HL-60/S4 treated with retinoic acid at 250 ng/mL for 4 days and 3 days (cell line): ENCODE measurements around the gene SDHA.
"Not testable (repeated sequence)": the region's sequence is repeated elsewhere in the genome, so short reads cannot be mapped to it uniquely, and the experiment has no call there.

Source experiments
- in situ Hi-C: fragments of 300-500 bp; cut with MboI; formaldehyde crosslinking; loops from 2 replicates; pipeline ENCODE4 v1.7.0; 2022; ENCODE audit warnings: low sequenced_read_pairs

Gene SDHA

DNA sequence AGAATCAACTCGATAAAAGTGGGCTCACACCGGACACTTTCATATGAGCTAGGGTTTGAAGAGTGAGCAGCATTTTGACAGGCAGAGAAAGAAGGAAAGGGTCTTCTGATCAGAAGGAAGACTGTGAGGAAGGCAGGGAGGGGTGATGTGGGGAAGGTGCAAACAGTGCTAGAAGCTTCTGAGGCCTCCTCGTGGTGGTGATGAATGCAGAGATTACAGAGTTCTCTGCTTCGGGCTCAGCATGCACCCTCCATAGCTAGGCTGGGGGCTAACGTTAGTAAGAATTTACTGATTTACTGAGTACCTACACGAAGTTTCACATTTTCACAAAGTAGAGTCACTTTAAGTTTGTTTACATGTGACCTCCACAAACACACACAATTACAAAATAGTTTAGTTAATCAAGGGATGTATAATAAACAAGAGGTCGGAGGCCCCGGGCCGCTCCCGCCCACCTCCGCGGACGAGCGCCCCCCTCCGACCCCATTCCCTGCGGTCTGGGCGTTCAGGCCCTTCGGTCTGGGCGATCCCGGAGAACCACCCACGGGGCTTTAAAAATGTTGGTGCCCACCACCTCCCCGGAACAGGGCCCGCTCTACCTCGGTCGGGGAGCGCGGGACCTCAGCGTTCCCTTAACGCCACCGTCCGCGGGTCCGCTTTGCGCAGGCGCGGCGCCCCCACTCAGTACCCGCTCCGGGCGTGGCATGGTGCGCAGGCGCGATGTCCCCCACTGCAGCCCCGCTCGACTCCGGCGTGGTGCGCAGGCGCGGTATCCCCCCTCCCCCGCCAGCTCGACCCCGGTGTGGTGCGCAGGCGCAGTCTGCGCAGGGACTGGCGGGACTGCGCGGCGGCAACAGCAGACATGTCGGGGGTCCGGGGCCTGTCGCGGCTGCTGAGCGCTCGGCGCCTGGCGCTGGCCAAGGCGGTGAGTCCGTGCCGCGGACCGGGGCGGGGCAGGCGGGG lies at the start of gene SDHA, which contains the start of gene CCDC127:
Gene SDHA (plus strand): TSS at position 827 of the 963 bp plus-strand sequence. CDS start 36 bp downstream, at position 863.
Gene CCDC127 (minus strand): TSS at position 660 of the 963 bp plus-strand sequence. CDS start 1,304 bp downstream, outside the sequence.
- in situ Hi-C loops = not testable (repeated sequence)

DNA sequence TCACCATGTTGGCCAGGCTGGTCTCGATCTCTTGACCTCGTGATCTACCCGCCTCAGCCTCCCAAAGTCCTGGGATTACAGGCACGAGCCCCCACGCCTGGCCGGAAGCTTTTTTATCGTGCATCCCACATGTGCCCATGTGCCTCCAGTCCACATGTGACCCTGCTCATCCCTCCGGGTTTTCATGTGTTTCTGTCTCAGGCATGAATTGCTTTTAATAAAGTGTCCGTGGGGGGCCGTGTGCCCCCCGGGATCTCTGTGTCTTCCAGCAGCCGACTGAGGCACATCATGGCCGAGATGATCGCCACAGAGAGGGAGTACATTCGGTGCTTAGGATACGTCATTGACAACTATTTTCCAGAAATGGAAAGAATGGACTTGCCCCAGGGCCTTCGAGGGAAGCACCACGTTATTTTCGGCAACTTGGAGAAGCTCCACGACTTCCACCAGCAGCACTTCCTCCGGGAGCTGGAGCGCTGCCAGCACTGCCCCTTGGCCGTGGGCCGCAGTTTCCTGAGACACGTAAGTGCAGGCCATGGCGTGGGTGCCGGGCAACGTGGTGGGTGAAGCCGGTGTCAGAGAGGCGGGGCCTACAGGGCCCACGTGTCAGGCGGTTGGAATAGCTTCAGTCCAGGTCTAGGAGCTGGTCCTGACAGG lies 48.9 kb upstream of the SDHA start:
- in situ Hi-C loops = no loop called here

- in situ Hi-C loops = no loop called here
Observed at GRCh38 chr5:169728-170094, 48.4 kb upstream of the SDHA start.

DNA sequence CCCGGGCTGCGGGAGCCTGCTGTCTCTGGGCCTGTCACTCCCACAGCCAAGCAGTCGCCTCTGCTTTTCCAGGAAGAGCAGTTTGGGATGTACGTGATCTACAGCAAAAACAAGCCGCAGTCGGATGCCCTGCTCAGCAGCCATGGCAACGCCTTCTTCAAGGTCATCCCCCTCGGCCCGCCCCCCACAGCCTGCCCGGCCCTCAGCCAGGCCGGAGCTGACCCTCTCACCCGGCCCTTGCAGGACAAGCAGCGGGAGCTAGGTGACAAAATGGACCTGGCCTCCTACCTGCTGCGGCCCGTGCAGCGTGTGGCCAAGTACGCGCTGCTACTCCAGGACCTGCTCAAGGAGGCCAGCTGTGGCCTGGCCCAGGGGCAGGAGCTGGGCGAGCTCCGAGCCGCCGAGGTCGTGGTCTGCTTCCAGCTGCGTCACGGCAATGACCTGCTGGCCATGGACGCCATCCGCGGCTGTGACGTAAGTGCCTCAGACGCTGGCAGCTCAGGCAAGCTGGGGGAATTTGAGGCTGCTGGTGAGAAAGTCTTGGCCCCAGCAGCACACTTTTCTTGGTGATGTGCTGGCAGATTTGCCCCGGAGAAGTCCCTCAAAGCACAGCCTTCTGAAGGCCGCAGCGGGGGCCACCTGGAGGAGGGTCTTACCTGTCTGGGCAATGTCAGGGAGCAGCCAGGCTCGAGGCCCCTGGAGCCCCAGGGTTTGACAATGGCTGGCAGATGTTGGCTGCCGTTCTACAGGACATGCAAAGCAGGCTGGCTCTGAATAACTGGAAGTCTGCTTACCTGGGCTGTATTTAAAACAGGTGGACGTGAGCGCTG lies 46.9 kb upstream of the SDHA start:
- in situ Hi-C loops = no loop called here

DNA sequence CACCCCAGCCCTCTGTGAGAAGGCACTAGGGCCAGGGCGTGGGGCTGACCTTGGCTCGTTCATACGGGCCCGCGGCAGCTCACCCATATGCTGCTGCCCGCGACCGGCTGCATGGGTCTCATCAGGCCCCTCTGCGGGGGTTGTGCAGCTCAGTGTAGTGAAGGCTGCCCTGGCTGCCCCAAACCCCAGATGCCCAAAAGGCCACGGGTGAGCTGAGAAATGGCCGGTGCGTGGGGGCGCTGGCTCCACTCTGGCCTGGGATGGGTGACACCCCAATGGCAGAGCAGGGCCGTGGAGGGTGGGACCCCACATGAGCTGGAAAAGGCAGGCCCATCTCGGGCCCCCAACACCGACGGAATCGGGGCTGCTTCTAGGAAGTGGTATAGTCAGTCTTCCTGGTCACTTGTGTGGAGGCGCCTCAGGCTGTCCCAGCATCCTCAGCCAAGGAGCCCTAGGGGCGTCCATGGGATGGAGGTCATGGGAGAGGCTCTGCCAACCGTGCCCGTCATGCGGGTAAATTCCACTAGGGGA lies 46.3 kb upstream of the SDHA start:
- in situ Hi-C loops = no loop called here

DNA sequence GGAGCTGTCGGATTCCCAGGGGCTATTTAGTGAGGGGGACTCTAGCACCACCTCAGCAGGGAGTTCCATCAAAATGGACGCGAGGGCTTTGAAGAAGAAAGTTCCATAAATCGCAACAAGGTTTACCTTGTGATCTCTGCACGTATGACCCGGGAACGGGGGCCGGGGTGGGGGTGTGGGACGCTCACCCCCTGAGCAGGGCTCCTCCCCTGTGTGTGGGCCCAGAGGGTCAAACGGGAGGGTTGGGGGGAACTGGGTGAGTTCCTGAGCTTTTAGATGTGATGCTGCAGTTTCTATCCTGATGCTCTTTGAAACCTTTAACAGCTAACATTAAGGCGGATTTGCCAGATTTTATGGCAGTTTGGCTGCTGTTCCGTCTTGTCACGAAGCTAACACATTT lies 45.7 kb upstream of the SDHA start:
- in situ Hi-C loops = no loop called here

GRCh38 chr5:172841-173251 lies 45.3 kb upstream of the SDHA start:
- in situ Hi-C loops = no loop called here

DNA sequence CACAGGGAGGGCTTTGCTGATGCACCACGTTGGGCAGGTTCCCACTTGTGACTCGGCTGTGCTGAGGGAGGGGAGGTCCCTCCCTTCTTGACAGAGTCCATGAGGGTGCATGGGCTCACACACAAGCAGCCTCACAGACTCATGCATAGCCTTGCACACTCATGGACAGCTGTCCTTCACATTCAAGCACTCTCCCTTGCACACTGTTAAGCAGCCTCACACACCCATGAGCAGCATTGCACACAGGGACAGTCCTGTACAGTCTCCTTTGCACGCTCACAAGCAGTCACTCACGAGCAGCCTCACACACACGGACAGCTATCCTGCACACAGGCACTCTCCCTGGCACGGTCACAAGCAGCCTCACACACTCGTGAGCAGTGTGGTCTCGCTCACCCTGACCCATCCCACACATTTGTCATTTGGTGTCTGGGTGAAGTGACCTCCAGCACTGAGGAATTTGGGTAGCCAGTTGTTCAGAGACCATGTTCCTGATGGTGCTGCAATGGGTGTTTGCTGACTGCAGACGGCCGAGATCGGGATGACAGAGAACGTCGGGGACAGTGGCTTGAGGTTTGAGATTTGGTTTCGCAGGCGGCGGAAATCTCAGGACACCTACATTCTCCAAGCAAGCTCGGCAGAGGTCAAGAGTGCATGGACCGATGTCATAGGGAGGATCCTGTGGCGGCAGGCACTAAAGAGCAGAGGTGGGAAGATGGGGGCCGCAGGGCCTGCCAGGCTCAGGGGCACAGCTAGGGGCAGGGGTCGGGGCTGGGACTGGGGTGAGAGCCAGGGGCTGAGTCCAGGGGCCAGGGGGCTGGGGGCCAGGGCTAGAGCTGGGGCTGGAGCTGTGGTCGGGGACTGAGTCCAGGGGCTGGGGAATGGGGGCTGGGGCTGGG lies 44.5 kb upstream of the SDHA start:
- in situ Hi-C loops = no loop called here

GRCh38 chr5:174291-174600 lies 43.9 kb upstream of the SDHA start:
- in situ Hi-C loops = no loop called here

- in situ Hi-C loops = no loop called here
Observed at GRCh38 chr5:174876-175465, 43.1 kb upstream of the SDHA start.

- in situ Hi-C loops = no loop called here
Observed at GRCh38 chr5:176296-176823, 41.8 kb upstream of the SDHA start.

GRCh38 chr5:178110-178509 lies 40.0 kb upstream of the SDHA start:
- in situ Hi-C loops = no loop called here

DNA sequence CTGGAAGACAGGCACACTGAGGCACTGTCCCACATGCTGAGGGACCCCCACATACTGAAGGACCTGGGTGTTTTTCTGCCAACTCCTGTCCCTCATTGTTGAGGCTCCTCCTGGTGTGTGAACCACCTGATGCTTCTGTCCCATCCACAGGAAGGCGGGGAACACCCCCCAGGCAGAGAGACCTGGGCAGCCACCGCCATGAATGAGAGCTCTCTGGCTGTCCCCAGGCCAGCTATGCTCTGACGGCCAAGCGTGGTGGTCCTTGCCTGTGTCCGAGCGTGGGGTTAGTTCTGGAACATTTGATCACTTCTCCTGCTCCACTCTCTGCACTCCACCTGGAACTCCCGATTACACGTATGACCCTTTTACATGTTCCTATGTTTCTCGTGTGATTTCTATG lies 38.7 kb upstream of the SDHA start:
- in situ Hi-C loops = no loop called here

DNA sequence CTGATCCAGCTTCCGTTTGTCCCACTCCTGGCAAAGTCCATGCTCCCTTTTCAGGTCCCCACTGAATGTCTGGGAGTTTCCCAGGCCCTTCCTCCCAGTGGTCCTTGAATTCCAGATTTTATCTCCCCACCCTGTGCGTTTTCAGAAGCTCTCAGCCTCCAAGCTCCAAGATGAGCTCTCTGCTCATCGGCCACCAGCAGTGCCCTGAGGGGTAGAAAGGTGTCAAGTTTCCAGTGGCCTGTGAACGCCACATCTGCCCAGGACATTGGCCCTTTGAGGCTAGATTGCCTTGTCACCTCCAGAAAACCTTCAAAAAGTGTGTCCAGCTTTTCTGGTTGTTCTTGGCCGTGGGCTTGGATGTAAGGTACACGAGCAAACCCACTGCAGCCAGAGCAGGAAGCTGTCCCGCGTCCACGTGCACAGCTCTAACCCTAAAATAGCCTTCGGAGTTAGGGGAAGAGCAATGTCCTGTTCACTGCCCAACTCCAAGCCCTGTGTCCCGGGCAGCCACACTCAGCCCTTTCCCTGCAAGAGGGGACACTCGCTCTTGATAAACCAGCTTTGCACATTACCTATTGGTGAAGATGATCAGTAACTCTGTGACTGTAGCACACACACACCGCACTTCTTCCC lies 37.7 kb upstream of the SDHA start:
- in situ Hi-C loops = no loop called here

DNA sequence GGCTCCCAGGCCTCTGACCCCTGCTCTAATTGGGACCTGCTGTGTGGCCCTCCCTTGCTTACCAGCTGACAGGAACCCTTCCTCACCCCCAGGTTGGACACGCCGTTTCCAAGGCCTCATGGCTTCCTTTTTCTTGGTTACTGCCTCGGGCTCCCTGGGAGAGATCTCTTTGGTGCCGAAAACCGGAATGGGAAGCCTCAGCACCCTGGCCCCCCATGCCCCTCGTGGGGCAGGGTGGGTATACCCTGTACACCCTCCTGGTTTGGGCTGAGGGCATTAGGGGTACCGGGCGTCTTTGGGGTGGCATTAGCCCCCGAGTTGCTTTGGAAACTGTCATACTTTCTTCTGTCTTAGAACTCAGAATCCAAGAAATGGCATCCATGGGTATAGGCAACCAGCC lies 37.0 kb upstream of the SDHA start:
- in situ Hi-C loops = no loop called here

GRCh38 chr5:181566-181965 lies 36.6 kb upstream of the SDHA start:
- in situ Hi-C loops = no loop called here

GRCh38 chr5:182126-182525 lies 36.0 kb upstream of the SDHA start:
- in situ Hi-C loops = no loop called here

GRCh38 chr5:184471-184870 lies 33.6 kb upstream of the SDHA start:
- in situ Hi-C loops = no loop called here
